Measurements from ENCODE around the gene ZC3H7A.
"Not testable (repeated sequence)": the region's sequence is repeated elsewhere in the genome, so short reads cannot be mapped to it uniquely, and the experiment has no call there.

DNA sequence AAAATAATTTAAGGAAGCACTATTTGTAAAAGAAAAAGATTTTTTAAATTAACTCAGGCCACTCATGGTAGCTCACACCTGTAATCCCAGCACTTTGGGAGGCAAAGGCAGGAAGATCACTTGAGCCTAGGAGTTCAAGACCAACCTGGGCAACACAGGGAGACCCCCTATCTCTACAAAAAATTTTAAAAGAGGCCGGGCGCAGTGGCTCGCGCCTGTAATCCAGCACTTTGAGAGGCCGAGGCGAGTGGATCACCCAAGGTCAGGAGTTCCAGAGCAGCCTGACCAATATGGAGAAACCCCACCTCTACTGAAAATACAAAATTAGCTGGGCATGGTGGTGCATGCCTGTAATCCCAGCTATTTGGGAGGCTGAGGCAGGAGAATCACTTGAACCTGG lies 12.7 kb downstream of the ZC3H7A start:
- TF ChIP-seq EZH2 (IDR thresholded peaks at IDR 0.05; ENCODE audit: low read depth, low read length, severe bottlenecking); GABPA (IDR thresholded peaks at IDR 0.05; ENCODE audit: borderline replicate concordance, insufficient read depth, low read length); TCF12 (IDR thresholded peaks at IDR 0.05; ENCODE audit: low read depth, low read length); TAF1 (IDR thresholded peaks at IDR 0.05; ENCODE audit: low read depth, low read length); JUND (IDR thresholded peaks at IDR 0.05; ENCODE audit: low read length): not testable (repeated sequence)
